Amniotic epithelial cell (primary cell): ENCODE results near the gene RPS3A.
A peak's percentile ranks its signal among the peaks of the same experiment; 100 is the strongest.
"Not testable (repeated sequence)": the region's sequence is repeated elsewhere in the genome, so short reads cannot be mapped to it uniquely, and the experiment has no call there.

Experiments used
- DNase-seq: peaks from one replicate; pipeline ENCODE4 v3.0.0-alpha.2; 2010; ENCODE audit warnings: low read depth

The RPS3A gene

DNA sequence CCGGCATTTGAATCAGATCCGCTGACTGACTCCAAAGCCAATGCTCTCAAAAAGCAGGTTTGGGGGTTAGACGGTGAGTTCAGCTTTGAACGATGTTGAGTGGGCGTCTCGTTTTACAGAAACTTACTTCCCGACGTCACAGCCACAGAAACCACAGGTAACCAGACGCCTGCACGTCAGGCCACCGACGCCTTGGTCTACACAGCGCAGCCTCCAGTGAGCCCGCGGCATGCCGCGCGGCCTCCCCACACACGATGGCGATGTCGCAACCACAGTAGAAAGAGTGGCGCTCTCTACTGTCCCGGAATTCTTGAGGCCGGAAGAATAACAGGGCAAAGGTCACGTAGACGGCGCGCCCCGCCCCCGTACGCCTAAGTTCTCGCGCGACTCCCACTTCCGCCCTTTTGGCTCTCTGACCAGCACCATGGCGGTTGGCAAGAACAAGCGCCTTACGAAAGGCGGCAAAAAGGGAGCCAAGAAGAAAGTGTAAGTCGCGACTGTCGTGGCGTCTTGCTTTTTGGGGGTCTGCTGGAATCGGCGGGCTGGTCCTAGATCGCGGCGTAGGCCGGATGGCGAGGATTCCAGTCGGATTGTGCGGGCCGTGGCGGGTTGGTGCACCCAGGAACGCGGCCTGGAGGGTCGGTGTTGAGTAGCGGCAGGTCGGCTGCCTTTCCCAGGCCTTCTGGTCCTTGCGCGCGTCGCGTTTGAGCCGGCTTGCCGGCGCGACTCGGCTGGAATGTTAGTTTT is at the start of gene RPS3A:
TSS of gene RPS3A (plus strand) at position 400 of the 747 bp plus-strand sequence. CDS start at position 425, 25 bp downstream.
- peak; percentile 97 for DNase-seq

DNA sequence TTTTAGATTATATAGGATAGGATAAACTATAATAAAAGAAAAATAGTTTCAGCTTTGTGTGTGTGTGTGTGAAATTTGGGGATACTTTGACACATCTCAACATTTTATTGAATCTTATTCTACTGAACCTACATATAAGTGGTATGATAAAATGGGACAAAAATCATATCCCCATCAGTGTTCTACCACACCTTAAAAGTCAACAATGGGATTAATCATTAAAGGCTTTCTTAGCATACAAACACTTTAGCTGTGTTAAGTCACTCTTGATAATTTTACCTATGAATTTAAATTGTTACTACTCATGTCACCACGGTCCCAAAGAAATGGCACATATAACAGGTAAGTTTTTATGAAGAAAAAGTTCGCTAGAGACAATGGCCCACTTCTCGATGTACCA is 46.6 kb upstream of the RPS3A start:
- no peak for DNase-seq

DNA sequence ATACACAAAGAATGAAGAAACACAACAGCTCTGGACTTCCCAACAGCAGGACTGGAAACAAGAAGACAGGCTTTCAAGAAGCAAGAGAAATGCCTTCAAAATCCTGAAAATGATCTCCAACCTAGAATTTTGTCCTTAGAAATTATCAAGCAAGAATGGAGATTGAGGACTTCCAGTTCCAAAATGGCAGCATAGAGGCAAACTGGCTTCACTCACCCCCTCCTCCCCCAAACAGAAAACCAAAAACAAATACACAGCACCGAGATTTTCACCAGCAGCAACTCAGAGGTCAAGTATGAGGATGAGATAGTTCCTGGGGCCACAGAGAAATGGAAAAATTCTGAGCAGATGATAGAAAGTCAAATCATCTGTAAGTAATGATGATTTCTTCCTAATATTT is 43.9 kb upstream of the RPS3A start:
- DNase-seq = no peak

DNA sequence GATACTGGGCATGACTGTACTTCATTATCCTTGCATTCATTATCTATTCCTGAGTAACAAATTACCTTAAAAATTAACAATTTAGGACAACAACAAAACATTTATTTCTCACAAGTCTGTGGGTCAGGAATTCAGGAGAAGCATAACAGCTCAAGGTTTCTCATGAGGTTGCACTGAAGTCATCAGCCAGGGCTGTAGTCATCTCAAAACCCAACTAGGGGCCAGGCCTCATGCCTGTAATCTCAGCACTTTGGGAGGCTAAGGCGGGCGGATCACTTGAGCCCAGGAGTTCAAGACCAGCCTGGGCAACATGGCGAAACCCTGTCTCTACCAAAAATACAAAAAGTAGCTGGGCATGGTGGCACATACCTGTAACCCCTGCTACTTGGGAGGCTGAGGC is 36.3 kb upstream of the RPS3A start:
- DNase-seq = not testable (repeated sequence)

DNA sequence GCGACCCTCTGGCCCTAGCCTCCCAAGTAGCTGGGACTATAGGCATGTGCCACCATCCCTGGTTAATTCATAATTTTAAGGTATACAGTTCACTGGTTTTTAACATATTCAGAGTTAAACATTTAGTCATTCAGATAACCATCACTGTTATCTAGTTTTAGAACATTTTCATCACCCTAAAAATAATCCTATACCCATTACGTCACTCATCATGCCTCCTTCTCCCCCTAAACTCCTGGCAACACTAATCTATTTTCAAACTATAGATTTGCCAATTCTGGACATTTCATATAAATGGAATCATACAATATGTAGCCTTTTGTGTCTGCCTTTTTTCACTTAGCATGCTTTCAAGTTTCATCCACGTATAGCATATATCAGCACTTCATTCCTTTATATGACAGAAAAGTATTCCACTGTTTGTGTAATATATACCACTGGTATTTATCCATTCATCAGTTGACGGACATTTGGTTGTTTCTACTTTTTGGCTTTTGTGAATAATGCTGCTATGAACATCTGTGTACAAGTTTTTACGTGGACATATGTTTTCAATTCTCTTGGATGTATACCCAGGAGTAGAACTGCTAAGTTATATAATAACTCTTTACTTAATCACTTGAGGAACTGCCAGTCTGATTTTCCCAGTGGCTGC is 32.0 kb upstream of the RPS3A start:
- no peak for DNase-seq

DNA sequence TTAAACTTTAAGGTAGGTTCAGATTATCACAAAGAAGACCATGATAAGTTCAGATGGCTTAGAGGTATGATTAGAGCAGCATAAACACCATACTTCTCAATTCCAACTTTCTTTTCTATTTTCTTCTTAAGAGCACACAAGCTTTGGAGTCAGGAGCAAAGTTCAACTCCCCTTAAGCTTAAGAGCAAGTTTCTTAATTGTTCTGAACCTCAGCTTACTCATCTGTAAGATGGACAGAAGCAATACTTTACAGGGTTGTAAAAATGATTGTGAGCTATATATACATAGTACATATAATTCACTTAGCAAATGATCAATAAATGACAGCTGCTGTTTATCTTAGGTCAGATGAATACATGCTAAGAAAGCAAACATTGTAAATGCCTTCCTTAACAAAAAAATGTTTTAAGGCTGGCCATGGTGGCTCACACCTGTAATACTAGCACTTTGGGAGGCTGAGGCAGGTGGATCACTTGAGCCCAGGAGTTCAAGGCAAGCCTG is 25.0 kb upstream of the RPS3A start:
- DNase-seq = no peak

DNA sequence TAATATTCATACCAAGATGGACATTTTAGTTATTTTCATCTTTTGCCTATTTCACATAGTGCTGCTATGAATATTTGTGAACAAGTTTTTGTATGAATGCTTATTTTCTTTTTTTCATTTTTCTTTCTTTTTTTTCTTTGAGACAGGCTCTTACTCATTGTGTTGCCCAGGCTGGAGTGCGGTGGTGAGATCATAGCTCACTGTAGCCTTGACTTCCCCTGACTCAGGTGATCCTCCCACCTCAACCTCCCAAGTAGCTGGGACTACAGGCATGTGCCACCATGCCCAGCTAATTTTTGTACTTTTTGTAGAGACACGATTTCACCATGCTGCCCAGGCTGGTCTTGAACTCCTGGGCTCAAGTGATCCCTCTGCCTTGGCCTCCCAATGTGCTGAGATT is 21.4 kb upstream of the RPS3A start:
- peak; percentile 23 for DNase-seq

DNA sequence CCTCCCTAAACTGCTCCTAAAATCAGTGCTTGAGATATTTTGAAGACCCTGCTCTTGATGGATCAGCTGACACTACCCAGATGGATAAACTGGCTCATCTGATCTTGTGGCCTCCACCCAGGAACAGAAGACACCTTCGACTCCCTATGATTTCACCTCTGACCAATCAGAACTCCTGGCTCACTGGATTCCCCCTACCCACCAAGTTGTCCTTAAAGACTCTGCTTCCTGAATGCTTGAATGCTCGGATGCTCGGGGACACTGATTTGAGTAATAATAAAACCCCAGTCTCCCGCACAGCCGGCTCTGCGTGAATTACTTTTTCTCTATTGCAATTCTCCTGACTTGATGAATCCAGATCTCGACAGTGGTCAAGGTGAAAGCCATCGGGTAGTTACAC is 12.0 kb upstream of the RPS3A start:
- no peak for DNase-seq

DNA sequence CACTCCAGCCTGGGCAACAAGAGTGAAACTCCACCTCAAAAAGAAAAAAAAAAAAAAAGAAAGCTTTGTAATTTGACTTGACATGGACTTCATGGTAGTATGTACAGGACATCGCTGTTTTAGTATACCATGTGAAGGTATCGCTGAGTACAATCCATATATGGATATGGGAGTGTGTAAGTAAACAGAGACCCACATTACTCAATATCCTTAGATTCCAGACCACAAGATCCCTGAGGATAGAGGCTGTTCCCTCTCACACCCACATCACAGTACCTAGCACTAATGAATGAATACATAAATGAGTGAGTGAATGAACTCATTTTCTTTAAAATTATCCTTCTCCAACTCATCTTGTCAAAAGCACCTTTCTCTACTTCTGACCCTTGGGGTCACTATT is 8.4 kb upstream of the RPS3A start:
- no peak for DNase-seq

DNA sequence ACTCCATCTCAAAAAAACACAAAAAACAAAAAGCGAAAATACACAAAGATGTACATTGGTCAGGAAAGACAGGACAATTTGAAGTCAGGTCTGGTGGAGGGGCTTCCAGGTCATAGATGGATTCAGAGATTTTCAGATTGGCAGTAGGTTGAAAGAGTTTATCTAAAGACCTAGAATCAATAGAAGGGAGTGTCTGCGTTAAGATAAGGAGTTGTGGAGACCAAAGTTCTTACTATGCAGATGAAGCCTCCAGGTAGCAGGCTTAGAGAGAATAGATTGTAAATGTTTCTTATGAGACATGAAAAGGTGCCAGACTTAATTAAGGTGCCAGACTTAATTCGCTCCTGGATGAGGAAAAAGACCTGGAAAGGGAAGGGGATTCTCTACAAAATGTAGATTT is 6.9 kb upstream of the RPS3A start:
- no peak for DNase-seq

DNA sequence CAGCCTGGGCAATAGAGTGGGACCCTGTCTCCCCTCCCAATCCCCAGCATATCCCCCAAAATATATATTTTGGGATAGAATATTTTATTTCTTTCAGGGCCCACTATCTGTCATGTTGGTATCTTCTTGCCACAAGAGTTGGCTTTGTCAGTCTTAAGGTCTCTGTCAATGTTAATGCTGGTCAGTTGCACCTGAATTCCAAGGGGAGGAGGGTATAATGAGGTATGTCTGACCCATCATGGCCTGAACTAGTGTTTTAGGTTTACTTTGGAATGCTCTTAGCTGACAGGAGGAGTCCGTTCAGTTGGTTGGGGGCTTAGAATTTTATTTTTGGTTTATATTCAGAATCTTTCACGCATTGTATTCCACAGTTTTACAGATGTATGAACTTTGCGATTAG is 6.2 kb upstream of the RPS3A start:
- no peak for DNase-seq

DNA sequence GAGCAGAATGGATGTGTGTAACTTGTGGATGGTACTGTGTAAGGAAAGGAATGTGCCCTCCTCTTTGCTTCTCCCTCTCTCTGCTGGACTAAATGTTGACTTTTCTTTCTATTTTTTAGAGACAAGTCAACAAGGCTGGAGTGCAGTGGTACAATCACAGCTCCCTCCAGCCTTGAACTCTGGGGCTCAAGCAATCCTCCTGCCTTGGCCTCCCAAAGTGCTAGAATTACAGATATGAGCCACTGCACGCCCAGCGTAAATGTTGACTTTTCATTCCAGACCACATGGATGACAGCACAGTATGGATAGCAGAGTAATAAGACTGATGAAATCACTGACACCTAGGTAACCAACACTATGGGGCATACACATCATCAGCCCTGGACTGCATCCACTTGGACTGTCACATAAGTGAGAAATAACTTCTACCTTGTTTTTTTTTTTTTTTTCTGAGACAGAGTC is 5.1 kb upstream of the RPS3A start:
- no peak for DNase-seq

DNA sequence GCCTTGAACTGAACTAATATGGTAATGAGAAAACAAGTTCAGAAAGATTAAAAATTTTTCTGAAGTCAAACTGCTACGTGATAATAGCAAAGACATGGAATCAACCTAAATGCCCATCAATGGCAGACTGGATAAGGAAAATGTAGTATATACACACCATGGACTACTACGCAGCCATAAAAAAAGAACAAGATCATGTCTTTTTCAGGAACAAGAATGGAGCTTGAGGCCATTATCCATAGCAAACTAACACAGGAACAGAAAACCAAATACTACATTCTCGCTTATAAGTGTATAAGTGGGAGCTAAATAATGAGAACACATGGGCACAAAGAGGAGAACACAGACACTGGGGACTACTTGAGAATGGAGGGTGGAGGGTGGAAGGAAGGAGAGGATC is 4.3 kb upstream of the RPS3A start:
- DNase-seq = no peak

DNA sequence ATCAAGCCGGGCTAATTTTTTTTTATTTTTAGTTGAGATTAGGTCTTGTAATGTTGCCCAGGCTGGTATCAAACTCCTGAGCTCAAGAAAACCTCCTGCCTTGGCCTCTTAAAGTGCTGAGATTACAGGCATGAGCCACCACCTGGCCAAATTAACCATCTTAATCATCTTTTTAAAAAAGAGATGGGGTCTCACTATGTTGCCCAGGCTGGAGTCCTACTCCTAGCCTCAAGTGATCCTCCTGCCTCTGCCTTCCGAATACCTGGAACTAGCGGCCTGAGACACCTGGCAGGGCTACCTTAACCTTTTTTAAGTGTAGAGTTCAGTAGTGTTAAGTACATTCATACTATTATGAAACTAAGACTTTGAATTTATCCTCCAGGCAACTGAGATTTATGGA is 1.7 kb upstream of the RPS3A start:
- no peak for DNase-seq

DNA sequence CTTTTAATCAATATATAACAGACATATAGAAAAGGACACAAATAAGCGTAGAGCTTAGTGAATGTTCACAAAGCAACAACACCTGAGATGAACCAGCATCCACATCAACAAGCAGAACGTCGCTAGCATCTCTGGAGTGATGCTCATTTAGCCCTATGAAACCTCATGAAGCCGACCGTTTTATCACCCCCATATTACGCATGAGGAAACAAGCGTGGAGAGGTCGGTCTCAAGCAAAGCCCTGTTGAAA is 524 bp upstream of the RPS3A start:
- DNase-seq = no peak

DNA sequence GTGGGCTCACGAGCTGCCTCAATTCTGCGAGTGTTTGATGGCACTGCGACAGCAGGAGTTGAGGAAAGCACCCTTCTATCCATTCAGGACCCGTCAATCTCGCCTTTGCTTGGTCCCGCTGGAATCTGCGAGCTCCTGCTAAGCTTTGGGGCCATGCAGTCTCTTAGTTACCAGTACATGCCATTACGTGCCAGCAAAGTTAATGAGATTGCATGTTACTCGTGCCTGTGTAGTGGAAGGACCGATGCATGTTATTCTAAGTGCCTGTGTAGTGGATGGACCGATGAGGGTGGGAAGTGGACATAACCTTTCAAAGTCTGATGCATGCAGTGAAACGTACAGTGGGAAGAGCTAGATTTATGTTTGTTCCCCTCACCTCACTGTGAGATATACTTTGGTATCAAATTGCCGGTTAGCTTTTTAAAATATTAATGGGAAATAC is 569 bp downstream of the RPS3A start:
- DNase-seq = peak; percentile 42

DNA sequence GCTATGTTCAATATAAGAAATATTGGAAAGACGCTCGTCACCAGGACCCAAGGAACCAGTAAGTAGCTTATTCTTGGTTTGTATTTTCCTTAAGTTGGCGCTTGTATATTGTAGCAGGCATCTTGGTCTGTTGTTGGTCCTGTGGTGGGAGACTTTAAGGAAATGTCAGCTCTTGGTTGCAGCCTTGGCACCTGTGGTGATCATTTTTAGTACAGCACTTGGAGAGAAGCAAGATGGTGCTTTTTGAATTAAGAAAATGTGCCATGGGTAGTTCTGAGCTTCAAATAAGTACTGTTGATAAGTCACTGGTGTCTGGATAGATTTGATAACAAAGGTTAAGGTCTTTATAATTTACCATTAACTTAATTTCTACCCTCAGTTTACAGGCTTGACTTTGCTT is 1.1 kb downstream of the RPS3A start:
- DNase-seq = no peak

DNA sequence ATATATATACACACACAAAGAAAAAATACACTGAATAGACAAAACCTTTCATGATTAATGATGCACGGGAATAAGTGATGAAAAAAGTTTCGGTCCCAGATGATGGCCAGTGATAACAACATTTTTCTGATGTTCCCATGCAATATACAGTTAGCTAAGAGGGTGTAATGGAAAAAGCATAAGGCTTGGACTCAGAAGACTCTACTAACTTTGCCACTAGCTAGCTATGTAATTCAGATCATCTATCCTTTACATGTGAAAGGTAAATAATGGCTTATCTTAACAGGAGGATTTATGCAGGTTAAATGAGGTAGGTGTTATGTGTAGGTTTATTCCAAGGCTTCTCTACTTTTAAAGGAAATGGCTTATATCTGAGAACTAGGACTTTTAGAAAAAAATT is 4.3 kb downstream of the RPS3A start:
- DNase-seq = no peak

DNA sequence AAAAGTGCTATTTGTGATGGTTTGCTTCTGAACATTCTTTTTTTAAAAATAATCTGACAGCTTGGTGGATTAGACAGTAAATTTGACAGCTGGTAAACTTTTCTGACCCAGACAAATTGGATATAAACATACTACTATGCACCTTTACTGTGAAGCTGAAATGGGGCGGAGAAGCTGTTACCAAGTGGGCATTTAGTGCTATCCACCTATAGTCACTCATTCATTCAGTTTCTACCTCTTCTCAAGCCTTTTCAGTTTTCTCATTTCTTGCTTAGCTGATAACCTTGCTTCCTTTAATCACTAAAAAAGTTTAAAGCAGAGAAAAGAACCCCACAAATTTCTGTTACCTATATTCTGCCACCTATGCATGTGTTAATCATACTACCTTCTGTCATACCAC is 5.2 kb downstream of the RPS3A start:
- no peak for DNase-seq

DNA sequence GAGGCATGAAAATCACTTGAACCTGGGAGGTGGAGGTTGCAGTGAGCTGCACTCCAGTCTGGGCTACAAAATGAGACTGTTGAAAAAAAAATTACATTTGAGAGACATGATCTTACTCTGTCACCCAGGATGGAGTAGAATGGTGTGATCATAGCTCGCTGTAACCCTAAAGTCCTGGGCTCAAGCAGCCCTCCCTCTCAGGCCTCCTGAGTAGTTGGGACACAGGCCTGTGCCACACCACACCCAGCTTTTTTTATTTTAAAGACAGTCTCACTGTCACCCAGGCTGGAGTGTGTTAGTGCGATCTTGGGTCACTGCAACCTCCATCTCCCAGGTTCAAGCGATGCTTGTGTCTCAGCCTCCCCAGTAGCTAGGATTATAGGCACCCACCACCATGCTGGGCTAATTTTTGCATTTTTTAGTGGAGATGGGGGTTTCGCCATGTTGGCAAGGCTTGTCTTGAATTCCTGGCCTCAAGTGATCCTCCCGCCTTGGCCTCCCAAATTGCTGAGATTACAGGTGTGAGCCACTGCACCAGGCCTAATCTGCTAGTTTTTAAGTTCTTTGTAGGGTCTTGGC is 6.1 kb downstream of the RPS3A start:
- no peak for DNase-seq

DNA sequence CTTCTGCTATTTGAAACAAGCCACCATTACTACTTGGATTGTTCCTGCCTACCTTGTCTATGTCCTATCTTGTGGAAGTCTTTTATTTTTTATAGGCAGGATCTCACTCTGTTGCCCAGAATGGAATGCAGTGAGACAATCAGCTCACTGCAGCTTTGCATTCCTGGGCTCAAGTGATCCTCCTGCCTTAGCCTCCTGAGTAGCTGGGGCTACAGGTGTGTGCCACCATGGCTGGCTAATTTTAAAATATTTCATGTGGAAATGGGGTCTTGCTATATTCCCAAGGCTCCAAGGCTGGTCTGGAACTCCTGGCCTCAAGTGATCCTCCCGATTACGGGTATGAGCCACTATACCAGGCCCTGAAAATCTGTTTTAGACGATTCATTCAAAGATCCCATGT is 7.6 kb downstream of the RPS3A start:
- DNase-seq = no peak

DNA sequence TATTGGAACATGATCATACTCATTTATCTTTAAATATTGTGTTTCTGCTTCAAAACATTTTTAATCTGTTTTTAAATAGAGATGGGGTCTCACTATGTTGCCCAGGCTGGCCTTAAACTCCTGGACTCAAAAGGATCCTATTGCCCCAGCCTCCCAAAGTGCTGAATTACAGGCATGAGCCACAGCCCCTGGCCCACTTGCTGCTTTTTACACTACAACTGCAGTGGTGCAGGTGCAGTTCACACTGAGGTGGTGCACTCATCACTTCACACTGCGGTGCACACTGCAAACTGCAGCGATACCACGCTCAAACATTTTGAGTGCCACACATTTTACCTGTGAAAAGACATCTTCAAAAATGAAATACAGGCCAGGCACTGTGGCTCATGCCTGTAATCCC is 10.8 kb downstream of the RPS3A start:
- no peak for DNase-seq

DNA sequence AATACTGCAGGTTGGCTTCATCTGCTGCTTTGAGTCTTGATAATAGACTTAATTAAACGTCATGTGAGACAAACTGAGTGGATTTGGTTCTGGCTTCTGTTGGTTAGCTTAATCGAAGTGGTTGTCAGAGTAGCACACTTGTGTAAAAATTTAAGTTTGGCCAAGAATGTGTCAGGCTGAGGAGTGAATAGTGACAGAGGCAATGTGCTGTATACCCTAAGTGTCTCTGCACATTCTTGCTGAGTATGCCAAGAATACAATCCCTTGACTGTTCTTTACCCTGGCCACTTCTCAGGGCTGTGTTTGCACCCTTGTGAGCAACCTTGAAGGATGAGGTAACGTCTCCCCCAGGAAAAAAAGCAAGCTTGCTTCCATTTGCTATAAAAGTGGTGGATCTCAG is 14.9 kb downstream of the RPS3A start:
- no peak for DNase-seq

DNA sequence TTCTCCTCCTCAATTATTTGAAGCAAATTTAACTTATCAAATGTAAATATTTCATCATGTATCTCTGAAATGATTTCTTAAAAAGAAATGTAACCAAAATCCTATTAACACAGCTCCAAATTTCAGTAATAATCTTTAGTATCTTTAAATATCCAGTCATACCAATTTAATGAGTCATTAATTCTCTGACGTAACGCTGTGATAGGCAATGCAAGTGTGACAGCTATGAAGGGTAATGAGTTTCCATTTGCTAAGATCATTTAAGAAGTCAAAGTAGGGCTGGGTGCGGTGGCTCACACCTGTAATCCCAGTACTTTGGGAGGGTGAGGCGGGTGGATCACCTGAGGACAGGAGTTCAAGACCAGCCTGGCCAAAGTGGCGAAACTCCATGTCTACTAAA is 15.6 kb downstream of the RPS3A start:
- DNase-seq = no peak
